Spleen (tissue), 11 donors: ENCODE results near the gene WDR6. TPM values are rescaled to one million over a fixed set of nuclear protein-coding genes. Genes with fewer than 3 reads are reported as not detected.

ENCODE experiments used
- DNase-seq: peaks from one replicate; pipeline ENCODE4 v3.0.0-alpha.2; 2020
- H3K27ac ChIP-seq, 8 donors: fragments of 200-600 bp; sonication (generic) in 7 of 8; 1 replicate in 4 of 8; 2 replicates in 4 of 8; pipeline versions ENCODE4 v1.5.0 to v1.8.0; 2016 to 2021; ENCODE audit warnings: inconsistent platforms in 4 of 8, mild to moderate bottlenecking in 4 of 8, moderate library complexity in 1 of 8
- H3K27me3 ChIP-seq, 7 donors: fragments of 200-600 bp; sonication (generic) in 6 of 7; replicated peaks in 1 of 7; 1 replicate in 4 of 7; 2 replicates in 3 of 7; pipeline versions ENCODE4 v1.5.0 to v1.8.0; 2016 to 2021; ENCODE audit warnings: inconsistent platforms in 3 of 7, mild to moderate bottlenecking in 1 of 7
- H3K36me3 ChIP-seq, 6 donors: fragments of 200-600 bp; sonication (generic) in 5 of 6; 1 replicate in 4 of 6; 2 replicates in 2 of 6; pipeline versions ENCODE4 v1.5.0 to v1.8.0; 2016 to 2021; ENCODE audit warnings: inconsistent platforms in 2 of 6
- H3K4me1 ChIP-seq, 6 donors: fragments of 200-600 bp; sonication (generic) in 5 of 6; 1 replicate in 3 of 6; 2 replicates in 3 of 6; pipeline versions ENCODE4 v1.5.0 to v1.8.0; 2016 to 2021; ENCODE audit warnings: inconsistent platforms in 3 of 6
- H3K4me3 ChIP-seq, 8 donors: fragments of 200-600 bp; sonication (generic) in 7 of 8; 1 replicate in 4 of 8; 2 replicates in 4 of 8; pipeline versions ENCODE4 v1.5.0 to v1.8.0; 2016 to 2021; ENCODE audit warnings: inconsistent platforms in 4 of 8, mild to moderate bottlenecking in 4 of 8, moderate library complexity in 2 of 8
- H3K9me3 ChIP-seq, 8 donors: fragments of 200-600 bp; sonication (generic) in 7 of 8; 1 replicate in 4 of 8; 2 replicates in 4 of 8; pipeline versions ENCODE4 v1.5.0 to v1.8.0; 2016 to 2021; ENCODE audit warnings: inconsistent platforms in 4 of 8
- POLR2A ChIP-seq, 3 donors: fragments of 450-650 bp; IDR thresholded peaks; one replicate each; pipeline ENCODE4 v1.5.1; 2017; ENCODE audit warnings: antibody characterized with exemption in 3 of 3, mild to moderate bottlenecking in 1 of 3
- POLR2AphosphoS5 ChIP-seq, 3 donors: sonication (generic); formaldehyde crosslinking; IDR thresholded peaks; one replicate each; pipeline ENCODE4 v1.5.1; 2017; ENCODE audit warnings: antibody characterized with exemption in 3 of 3
- WGBS, 5 donors: extraction: QIAGEN DNeasy Blood & Tissue Kit in 3 of 5; methylation state at CpG; one replicate each; pipeline versions ENCODE4 v1.1.5 to v1.1.7; 2013 to 2018; 5-methylcytosine and 5-hydroxymethylcytosine counted together
- intact Hi-C: fragments of 100-400 bp; cut with DNase I; formaldehyde crosslinking; loops from one replicate; pipeline ENCODE4 v1.15.0; 2023; ENCODE audit warnings: low total_unique reads
- polyA plus RNA-seq, 3 donors: library from polyadenylated mRNA; stranded (reverse); fragments of 200-250 nt; gene quantifications; one replicate each; pipeline ENCODE4 v1.2.1, GENCODE V29; 2013
- total RNA-seq, 7 donors: library from RNA; depleted of rRNA in 3 of 7; stranded (reverse); fragments of >200 nt in 3 of 7; fragmentation: NEBNext Ultra II Directional in 4 of 7; extraction: Animal tissue kit (Norgen Biotek cat#: 25700) in 4 of 7; gene quantifications; one replicate each; pipeline versions ENCODE4 v1.1.0 to v1.2.1, GENCODE V29; 2016 to 2021
- TF ChIP-seq, protein P1 (sequence below), 11 experiments: fragments of 200-600 bp in 7 of 11; fragments of 450-650 bp in 4 of 11; sonication (generic) in 4 of 11; IDR thresholded peaks in 8 of 11; conservative IDR thresholded peaks in 3 of 11; 1 replicate in 7 of 11; 2 replicates in 4 of 11; pipeline versions ENCODE4 v1.4.0 to v1.8.0; 2016 to 2021; ENCODE audit warnings: antibody characterized with exemption in 11 of 11, inconsistent platforms in 4 of 11, mild to moderate bottlenecking in 1 of 11
- donor health status: healthy with polysubstance abuse.
- donor health status: DM: no; HTN: no; CAD: no; lungs with moderate emphysema.
- donor health status: DM: no; HTN: no; CAD: no.
- donor health status: Bipolar disorder and iron deficiency.
- donor health status: healthy.
- donor health status: DM: no; HTN: no; CAD: no.
- donor health status: DM: yes; HTN: yes; CAD: no.

WDR6 gene
- total and polyA plus RNA-seq, 10 donors = 96.9 to 171 (median 142) TPM

DNA sequence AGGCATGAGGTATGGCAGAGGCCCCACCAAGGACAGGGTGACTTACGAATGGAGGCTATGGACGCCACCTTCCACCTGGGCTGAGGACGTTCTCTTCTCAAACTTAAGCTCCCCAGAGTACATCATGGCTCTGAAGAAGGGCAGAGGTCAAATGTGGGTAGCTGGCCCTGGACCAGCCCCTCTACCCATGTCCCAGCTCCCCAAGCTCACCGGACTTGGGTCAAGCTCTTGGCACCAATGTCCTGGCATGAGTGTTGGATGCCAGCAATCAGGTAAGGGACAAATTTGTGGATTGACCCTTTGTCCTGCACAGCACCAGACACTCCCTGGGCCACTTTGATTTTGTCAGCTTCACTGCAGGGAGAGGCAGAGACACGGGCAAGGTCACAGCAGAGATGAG lies 17.3 kb downstream of the WDR6 start:
- H3K4me3 ChIP-seq = no peak overlapping the region
- 79 to 90% (median 85%) methylated on average over 4 to 5 of the region's 5 CpGs for WGBS, 5 donors
- peaks cover 27 to 87% (median 66%) of the 10 kb centered on the region in 6 donors for H3K4me1 ChIP-seq
- H3K27ac ChIP-seq = peak overlapping the region in 2 of 8 donors; percentile 7 to 53
- H3K36me3 ChIP-seq = peaks cover 0 to 52% (median 39%) of the 10 kb centered on the region in 6 donors
- no peaks in the 10 kb centered on the region for H3K9me3 ChIP-seq
- H3K27me3 ChIP-seq = no peaks in the 10 kb centered on the region
- no peak for TF ChIP-seq POLR2A (IDR thresholded peaks at IDR 0.05)
- TF ChIP-seq, protein P1, sequence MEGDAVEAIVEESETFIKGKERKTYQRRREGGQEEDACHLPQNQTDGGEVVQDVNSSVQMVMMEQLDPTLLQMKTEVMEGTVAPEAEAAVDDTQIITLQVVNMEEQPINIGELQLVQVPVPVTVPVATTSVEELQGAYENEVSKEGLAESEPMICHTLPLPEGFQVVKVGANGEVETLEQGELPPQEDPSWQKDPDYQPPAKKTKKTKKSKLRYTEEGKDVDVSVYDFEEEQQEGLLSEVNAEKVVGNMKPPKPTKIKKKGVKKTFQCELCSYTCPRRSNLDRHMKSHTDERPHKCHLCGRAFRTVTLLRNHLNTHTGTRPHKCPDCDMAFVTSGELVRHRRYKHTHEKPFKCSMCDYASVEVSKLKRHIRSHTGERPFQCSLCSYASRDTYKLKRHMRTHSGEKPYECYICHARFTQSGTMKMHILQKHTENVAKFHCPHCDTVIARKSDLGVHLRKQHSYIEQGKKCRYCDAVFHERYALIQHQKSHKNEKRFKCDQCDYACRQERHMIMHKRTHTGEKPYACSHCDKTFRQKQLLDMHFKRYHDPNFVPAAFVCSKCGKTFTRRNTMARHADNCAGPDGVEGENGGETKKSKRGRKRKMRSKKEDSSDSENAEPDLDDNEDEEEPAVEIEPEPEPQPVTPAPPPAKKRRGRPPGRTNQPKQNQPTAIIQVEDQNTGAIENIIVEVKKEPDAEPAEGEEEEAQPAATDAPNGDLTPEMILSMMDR (IDR thresholded peaks at IDR 0.05 in 8 of 11, conservative IDR thresholded peaks at IDR 0.05 in 3 of 11) = no peak
- TF ChIP-seq POLR2AphosphoS5 (IDR thresholded peaks at IDR 0.05) = no peak
- no peak for DNase-seq
- intact Hi-C loops = loop anchor here (10.0 kb wide), 1 partner anchor 80 kb away; the partner anchor contains the start of gene QARS1

DNA sequence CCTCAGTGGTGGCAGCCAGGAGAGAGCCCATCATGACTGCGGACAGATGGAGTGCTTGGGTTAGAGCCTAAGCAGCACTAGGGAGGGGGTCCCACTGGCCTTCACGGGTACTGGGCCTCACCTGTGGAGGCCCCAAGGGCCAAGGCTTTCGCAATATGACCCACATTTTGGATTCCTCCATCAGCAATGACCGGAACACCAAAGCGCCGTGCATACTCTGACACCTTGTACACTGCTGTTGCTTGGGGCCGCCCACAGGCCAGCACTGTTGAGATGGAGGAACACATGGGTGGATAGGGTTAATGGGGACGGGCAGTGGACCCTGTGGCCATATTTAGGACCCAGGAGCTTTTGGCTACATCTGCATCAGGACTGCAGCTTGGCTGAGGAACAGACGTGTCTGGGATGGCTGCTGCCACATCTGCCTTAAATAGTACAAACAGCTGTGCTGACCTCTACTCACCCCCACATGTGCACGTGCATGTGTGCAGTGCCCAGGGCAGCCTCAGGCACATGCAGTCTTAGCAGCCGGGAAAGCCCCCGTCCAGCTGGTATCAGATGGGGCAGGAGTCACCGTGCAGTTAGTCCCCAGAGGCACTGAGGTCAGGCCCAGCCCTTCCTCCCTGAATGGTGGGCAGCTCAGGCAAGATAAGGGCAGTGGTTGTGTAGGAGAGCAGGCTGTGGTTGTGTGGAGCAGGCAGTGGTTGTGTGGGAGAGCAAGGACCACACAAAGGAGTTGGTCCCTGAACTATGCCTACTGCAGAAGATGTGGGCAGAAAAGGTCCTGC lies 18.0 kb downstream of the WDR6 start:
- H3K36me3 ChIP-seq = peaks cover 0 to 57% (median 42%) of the 10 kb centered on the region in 6 donors
- H3K27ac ChIP-seq = peak overlapping the region in 2 of 8 donors; percentile 11 to 53
- H3K27me3 ChIP-seq = no peaks in the 10 kb centered on the region
- H3K4me3 ChIP-seq = no peak overlapping the region
- DNase-seq = no peak
- H3K9me3 ChIP-seq = no peaks in the 10 kb centered on the region
- intact Hi-C loops = loop anchor here (10.0 kb wide), 1 partner anchor 80 kb away; the partner anchor contains the start of gene QARS1
- TF ChIP-seq POLR2AphosphoS5 (IDR thresholded peaks at IDR 0.05) (peak; percentile 46 to 70 (median 50)), POLR2A (IDR thresholded peaks at IDR 0.05) (no peak)
- TF ChIP-seq, protein P1 (IDR thresholded peaks at IDR 0.05 in 8 of 11, conservative IDR thresholded peaks at IDR 0.05 in 3 of 11) = no peak
- WGBS, 5 donors = 27 to 78% (median 73%) methylated on average over 3 to 13 of the region's 13 CpGs
- H3K4me1 ChIP-seq = peaks cover 23 to 87% (median 63%) of the 10 kb centered on the region in 6 donors

DNA sequence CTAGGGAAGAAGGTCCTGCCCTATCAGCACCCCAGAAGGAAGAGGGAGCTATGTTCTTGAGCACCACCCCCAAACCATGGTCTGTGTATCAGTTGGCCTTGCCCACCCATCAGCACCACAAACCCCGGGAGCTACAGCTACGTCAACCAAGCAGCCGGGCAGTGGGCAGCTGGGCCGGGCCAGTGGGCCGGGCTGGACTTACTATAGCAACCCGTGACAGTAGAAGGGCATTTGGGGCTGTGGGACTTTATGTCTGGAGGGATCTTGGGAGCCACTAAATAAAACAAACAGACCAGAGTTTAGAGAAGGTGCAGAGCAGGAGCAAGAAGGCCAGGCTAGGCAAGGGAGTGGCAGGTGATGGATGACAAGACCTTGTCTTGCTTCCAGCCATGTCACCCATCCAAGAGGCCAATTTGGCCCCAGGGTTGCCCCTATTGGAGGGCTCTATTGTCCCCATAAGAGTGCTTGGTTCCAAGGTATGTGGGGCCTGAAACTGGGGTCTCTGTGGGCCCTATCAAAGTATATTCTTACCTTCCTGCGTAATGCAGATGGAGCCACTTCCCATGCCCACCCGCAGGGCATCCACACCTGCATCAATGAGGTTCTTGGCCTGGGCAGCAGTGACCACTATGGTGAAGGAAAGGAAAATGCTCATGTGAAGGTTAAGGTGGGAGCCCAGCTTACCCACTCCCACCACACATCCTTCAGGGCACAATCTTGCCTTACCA lies 18.8 kb downstream of the WDR6 start:
- 84 to 94% (median 91%) methylated on average over 6 to 8 of the region's 8 CpGs for WGBS, 5 donors
- peak in 2 of 3 donors; percentile 41 to 66 for TF ChIP-seq POLR2AphosphoS5 (IDR thresholded peaks at IDR 0.05)
- TF ChIP-seq, protein P1 (IDR thresholded peaks at IDR 0.05 in 8 of 11, conservative IDR thresholded peaks at IDR 0.05 in 3 of 11) = no peak
- Histone ChIP-seq H3K27me3 (no peaks in the 10 kb centered on the region), H3K27ac (peak overlapping the region in 2 of 8 donors; percentile 11 to 53), H3K4me1 (peaks cover 20 to 79% (median 57%) of the 10 kb centered on the region in 6 donors), H3K36me3 (peaks cover 0 to 64% (median 49%) of the 10 kb centered on the region in 6 donors), H3K9me3 (no peaks in the 10 kb centered on the region), H3K4me3 (no peak overlapping the region)
- no peak for DNase-seq
- intact Hi-C loops = loop anchor here (10.0 kb wide), 1 partner anchor 79 kb away; the partner anchor contains the start of gene QARS1
